Trophoblast cell (in vitro differentiated cells and primary cell): ENCODE data around the gene ALB.

Source experiments
- DNase-seq, 2 donors: peaks; one replicate each; pipeline ENCODE4 v3.0.0-alpha.2; 2016
- H2AFZ ChIP-seq: 2 replicates; pipeline ENCODE4 v1.6.1; 2013; ENCODE audit warnings: low read length, moderate library complexity, mild to moderate bottlenecking; ENCODE audit not compliant: insufficient read depth, poor library complexity
- H2AK5ac ChIP-seq: 2 replicates; pipeline ENCODE4 v1.6.1; 2013; ENCODE audit warnings: mild to moderate bottlenecking, low read length
- H2BK120ac ChIP-seq: 2 replicates; pipeline ENCODE4 v1.6.1; 2013; ENCODE audit warnings: low read length, mild to moderate bottlenecking, moderate library complexity; ENCODE audit not compliant: insufficient read depth, poor library complexity
- H2BK12ac ChIP-seq: 2 replicates; pipeline ENCODE4 v1.6.1; 2013; ENCODE audit warnings: mild to moderate bottlenecking, low read length, moderate library complexity
- H2BK5ac ChIP-seq: 2 replicates; pipeline ENCODE4 v1.6.1; 2013; ENCODE audit warnings: low read length, low read depth, moderate library complexity, mild to moderate bottlenecking; ENCODE audit not compliant: poor library complexity
- H3K14ac ChIP-seq: 2 replicates; pipeline ENCODE4 v1.6.1; 2013; ENCODE audit warnings: mild to moderate bottlenecking, low read length
- H3K18ac ChIP-seq: 2 replicates; pipeline ENCODE4 v1.6.1; 2013; ENCODE audit warnings: mild to moderate bottlenecking, low read length
- H3K23ac ChIP-seq: 2 replicates; pipeline ENCODE4 v1.6.1; 2013; ENCODE audit warnings: low read length
- H3K27ac ChIP-seq: 2 replicates; pipeline ENCODE4 v1.5.1; 2013; ENCODE audit warnings: low read depth, mild to moderate bottlenecking, inconsistent platforms, low read length, moderate library complexity
- H3K27me3 ChIP-seq: 2 replicates; pipeline ENCODE4 v1.6.1; 2013; ENCODE audit warnings: inconsistent platforms, mild to moderate bottlenecking, low read length, moderate library complexity; ENCODE audit not compliant: insufficient read depth
- H3K36me3 ChIP-seq, 2 experiments: 1 replicate in 1 of 2; 2 replicates in 1 of 2; pipeline ENCODE4 v1.6.1; 2013; ENCODE audit warnings: low read length in 2 of 2, mild to moderate bottlenecking in 2 of 2, moderate library complexity in 1 of 2; ENCODE audit not compliant: insufficient read depth in 2 of 2, control insufficient read depth in 1 of 2
- H3K4ac ChIP-seq: 2 replicates; pipeline ENCODE4 v1.6.1; 2013; ENCODE audit warnings: low read depth, mild to moderate bottlenecking, low read length, moderate library complexity
- H3K4me1 ChIP-seq, 2 experiments: 1 replicate in 1 of 2; 2 replicates in 1 of 2; pipeline ENCODE4 v1.6.1; 2013; ENCODE audit warnings: low read length in 2 of 2, mild to moderate bottlenecking in 2 of 2, moderate library complexity in 1 of 2; ENCODE audit not compliant: insufficient read depth in 2 of 2, control insufficient read depth in 1 of 2
- H3K4me2 ChIP-seq: 2 replicates; pipeline ENCODE4 v1.6.1; 2013; ENCODE audit warnings: inconsistent platforms, mild to moderate bottlenecking, low read length, moderate library complexity
- H3K4me3 ChIP-seq: 2 replicates; pipeline ENCODE4 v1.5.1; 2013; ENCODE audit warnings: mild to moderate bottlenecking, low read depth, low read length, inconsistent platforms
- H3K79me1 ChIP-seq: one replicate; pipeline ENCODE4 v1.6.1; 2013; ENCODE audit warnings: low read length
- H3K79me2 ChIP-seq: 2 replicates; pipeline ENCODE4 v1.6.1; 2013; ENCODE audit warnings: low read length, mild to moderate bottlenecking; ENCODE audit not compliant: control insufficient read depth, insufficient read depth, poor library complexity
- H3K9ac ChIP-seq: 2 replicates; pipeline ENCODE4 v1.6.1; 2013; ENCODE audit warnings: mild to moderate bottlenecking, low read length
- H3K9me3 ChIP-seq: 2 replicates; pipeline ENCODE4 v1.6.1; 2013; ENCODE audit warnings: low read depth, mild to moderate bottlenecking, control low read depth, inconsistent platforms, low read length; ENCODE audit not compliant: insufficient read depth
- H4K12ac ChIP-seq: 2 replicates; pipeline ENCODE4 v1.6.1; 2013; ENCODE audit warnings: low read depth, mild to moderate bottlenecking, low read length, moderate library complexity
- H4K8ac ChIP-seq: 2 replicates; pipeline ENCODE4 v1.6.1; 2013; ENCODE audit warnings: low read depth, mild to moderate bottlenecking, low read length, moderate library complexity
- H4K91ac ChIP-seq: one replicate; pipeline ENCODE4 v1.6.1; 2013; ENCODE audit warnings: low read depth, mild to moderate bottlenecking, low read length, moderate library complexity
- WGBS: extraction: QIAGEN DNeasy Blood & Tissue Kit; methylation state at CpG from one replicate; pipeline ENCODE4 v1.1.7; 2013; ENCODE audit warnings: missing lambda C conversion rate; ENCODE audit not compliant: insufficient read length, insufficient coverage; ENCODE audit errors: extremely low coverage; 5-methylcytosine and 5-hydroxymethylcytosine counted together

ALB gene

DNA sequence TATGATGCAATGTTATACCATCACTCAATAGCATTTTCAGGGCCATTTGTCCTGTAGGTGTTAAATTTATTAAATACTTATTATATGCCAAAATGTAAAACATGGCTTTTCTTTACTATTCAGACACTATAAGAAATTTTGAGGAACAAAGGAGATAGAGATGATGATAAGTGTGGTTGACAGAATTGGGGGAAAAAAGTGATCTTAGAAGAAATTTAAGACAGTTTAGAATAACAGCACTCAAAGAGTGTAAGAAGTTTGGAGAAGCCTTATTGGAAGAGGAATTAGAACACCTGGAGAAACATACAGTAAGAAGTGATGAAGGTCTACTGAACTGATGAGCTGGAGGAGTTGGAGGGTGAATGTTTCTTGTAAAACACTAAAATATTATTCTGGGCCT is 19.1 kb downstream of the ALB start:
- H3K36me3 ChIP-seq, result no peaks in the 10 kb centered on the region
- no peak overlapping the region for H3K23ac ChIP-seq
- no peak overlapping the region for H3K4me3 ChIP-seq
- H3K27ac ChIP-seq, result no peak overlapping the region
- H2AK5ac ChIP-seq, result no peak overlapping the region
- no peak overlapping the region for H3K9ac ChIP-seq
- H3K4me2 ChIP-seq, result no peak overlapping the region
- no peak overlapping the region for H2AFZ ChIP-seq
- H4K91ac ChIP-seq, result no peak overlapping the region
- no peak overlapping the region for H2BK120ac ChIP-seq
- no peaks in the 10 kb centered on the region for H3K9me3 ChIP-seq
- DNase-seq, result no peak
- H4K8ac ChIP-seq, result no peak overlapping the region
- H3K4me1 ChIP-seq, result no peaks in the 10 kb centered on the region
- H3K79me1 ChIP-seq, result no peaks in the 10 kb centered on the region
- no peak overlapping the region for H4K12ac ChIP-seq
- H2BK5ac ChIP-seq, result no peak overlapping the region
- no peaks in the 10 kb centered on the region for H3K27me3 ChIP-seq
- no peaks in the 10 kb centered on the region for H3K79me2 ChIP-seq
- H3K4ac ChIP-seq, result no peak overlapping the region
- H3K18ac ChIP-seq, result no peak overlapping the region
- H2BK12ac ChIP-seq, result no peak overlapping the region
- no peak overlapping the region for H3K14ac ChIP-seq

DNA sequence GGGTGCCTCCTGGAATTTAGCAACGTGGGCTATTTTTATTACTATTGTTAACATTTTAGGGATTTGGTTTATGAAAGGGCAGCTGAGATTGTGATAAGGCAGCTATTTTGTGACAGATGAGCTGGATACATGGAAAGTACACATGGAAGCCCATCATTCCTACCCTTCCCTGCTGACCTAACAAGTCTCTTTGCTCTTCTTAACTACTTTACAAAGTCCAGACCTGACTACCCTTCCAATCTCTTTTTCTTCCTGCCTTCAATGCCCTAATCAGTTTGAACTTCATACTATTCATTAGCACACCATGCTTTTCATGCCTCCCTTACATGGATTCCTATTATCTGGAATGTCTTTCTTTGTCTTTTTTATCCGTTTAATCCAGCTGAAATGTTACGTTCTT is 22.6 kb downstream of the ALB start:
- Histone ChIP-seq H3K14ac (no peak overlapping the region), H3K4me1 (no peaks in the 10 kb centered on the region), H3K9me3 (no peaks in the 10 kb centered on the region), H3K18ac (no peak overlapping the region), H3K4me2 (no peak overlapping the region), H2AFZ (no peak overlapping the region), H3K23ac (peak overlapping the region; percentile 61), H4K12ac (no peak overlapping the region), H3K79me2 (no peaks in the 10 kb centered on the region), H2AK5ac (no peak overlapping the region), H3K27ac (no peak overlapping the region), H2BK5ac (no peak overlapping the region), H3K27me3 (no peaks in the 10 kb centered on the region), H4K8ac (no peak overlapping the region), H2BK12ac (no peak overlapping the region), H3K79me1 (no peaks in the 10 kb centered on the region), H4K91ac (no peak overlapping the region), H3K4ac (no peak overlapping the region), H3K9ac (no peak overlapping the region), H2BK120ac (no peak overlapping the region), H3K4me3 (no peak overlapping the region), H3K36me3 (no peaks in the 10 kb centered on the region)
- DNase-seq, result no peak
- WGBS, result no CpG with 5 or more reads among the region's 3 CpGs

DNA sequence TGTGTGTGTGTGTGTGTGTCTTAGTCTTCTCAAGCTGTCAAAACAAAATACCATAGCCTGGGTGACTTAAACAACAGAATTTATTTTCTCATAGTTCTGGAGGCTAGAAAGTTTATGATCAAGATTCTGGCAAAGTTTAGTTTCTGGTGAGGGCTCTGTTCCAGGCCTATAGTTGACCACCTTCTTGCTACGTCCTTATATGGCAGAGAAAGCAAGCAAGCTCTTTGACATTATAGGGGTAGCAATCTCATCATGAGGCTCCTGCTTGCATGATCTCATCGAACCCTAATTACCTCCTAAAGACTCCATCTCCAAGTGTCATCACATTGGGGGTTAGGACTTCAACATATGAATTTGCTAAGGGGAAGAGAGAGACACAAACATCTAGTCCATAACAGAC is 25.0 kb downstream of the ALB start:
- no CpG with 5 or more reads among the region's 2 CpGs for WGBS
- no peak overlapping the region for H2BK5ac ChIP-seq
- H3K27ac ChIP-seq, result no peak overlapping the region
- no peak for DNase-seq
- no peaks in the 10 kb centered on the region for H3K79me2 ChIP-seq
- H4K91ac ChIP-seq, result no peak overlapping the region
- H3K36me3 ChIP-seq, result no peaks in the 10 kb centered on the region
- H2BK12ac ChIP-seq, result no peak overlapping the region
- H3K79me1 ChIP-seq, result no peaks in the 10 kb centered on the region
- no peaks in the 10 kb centered on the region for H3K4me1 ChIP-seq
- no peak overlapping the region for H3K23ac ChIP-seq
- H2BK120ac ChIP-seq, result no peak overlapping the region
- H3K4me2 ChIP-seq, result no peak overlapping the region
- H3K14ac ChIP-seq, result no peak overlapping the region
- no peak overlapping the region for H3K4ac ChIP-seq
- no peak overlapping the region for H4K8ac ChIP-seq
- no peak overlapping the region for H2AK5ac ChIP-seq
- no peak overlapping the region for H3K18ac ChIP-seq
- no peak overlapping the region for H3K4me3 ChIP-seq
- no peaks in the 10 kb centered on the region for H3K27me3 ChIP-seq
- no peak overlapping the region for H4K12ac ChIP-seq
- no peak overlapping the region for H3K9ac ChIP-seq
- H3K9me3 ChIP-seq, result no peaks in the 10 kb centered on the region
- no peak overlapping the region for H2AFZ ChIP-seq

DNA sequence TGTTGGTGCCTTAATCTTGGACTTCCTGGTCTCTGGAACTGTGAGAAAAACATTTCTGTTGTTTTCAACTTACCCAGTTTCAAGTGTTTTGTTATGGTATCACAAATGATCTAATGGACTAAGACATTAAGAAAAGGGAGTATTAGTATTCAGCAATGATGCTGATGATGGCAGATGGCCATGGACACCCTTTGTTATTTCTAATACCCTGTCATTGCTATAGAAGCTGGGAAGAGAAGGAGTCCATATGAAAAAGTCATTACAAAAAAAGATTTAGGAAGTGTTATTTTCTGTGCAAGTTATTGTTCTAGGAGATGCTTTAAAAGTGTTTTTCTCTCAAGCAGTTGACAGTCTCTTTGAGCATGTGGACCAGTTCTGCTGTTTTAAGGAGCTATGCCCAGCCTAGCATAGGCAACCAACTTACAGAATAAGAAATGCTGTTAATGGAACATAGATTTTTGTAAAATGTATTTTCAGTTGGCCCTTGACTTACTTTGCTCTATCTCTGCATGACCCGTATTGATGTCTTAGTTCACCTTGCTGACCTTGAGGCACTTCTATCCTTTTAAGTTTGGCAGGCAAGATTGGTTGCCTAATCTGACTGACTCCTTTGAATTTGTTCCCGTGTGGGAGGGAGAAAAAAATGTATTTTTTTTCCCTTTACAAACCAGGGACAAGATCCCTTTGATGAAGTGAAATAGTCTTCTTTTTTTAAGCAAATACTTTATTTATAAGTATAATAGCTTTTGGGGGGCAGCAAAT is 25.9 kb downstream of the ALB start:
- Histone ChIP-seq H3K14ac (no peak overlapping the region), H3K36me3 (no peaks in the 10 kb centered on the region), H3K27me3 (no peaks in the 10 kb centered on the region), H3K79me2 (no peaks in the 10 kb centered on the region), H2BK120ac (no peak overlapping the region), H3K79me1 (no peaks in the 10 kb centered on the region), H3K9ac (no peak overlapping the region), H3K27ac (no peak overlapping the region), H4K8ac (no peak overlapping the region), H3K4me3 (no peak overlapping the region), H2BK5ac (no peak overlapping the region), H3K4me2 (no peak overlapping the region), H4K91ac (no peak overlapping the region), H2BK12ac (no peak overlapping the region), H3K23ac (no peak overlapping the region), H3K18ac (no peak overlapping the region), H3K4ac (no peak overlapping the region), H3K9me3 (no peaks in the 10 kb centered on the region), H4K12ac (no peak overlapping the region), H2AFZ (no peak overlapping the region), H2AK5ac (no peak overlapping the region), H3K4me1 (no peaks in the 10 kb centered on the region)
- DNase-seq, result no peak
- no CpG with 5 or more reads among the region's 2 CpGs for WGBS
